WTC11 (cell line): Measurements from ENCODE around the gene ZNF423. TPM values are rescaled to one million over a fixed set of nuclear protein-coding genes. Genes with fewer than 3 reads are reported as not detected.

ENCODE experiments used
- ATAC-seq: fragments of 200-7000 bp; cut with Tn5 transposase; 2 replicates; pipeline ENCODE4 v1.10.0; 2021; ENCODE audit warnings: mild to moderate bottlenecking, moderate library complexity
- CTCF ChIA-PET: fragments of 300-600 bp; sonication (Branson Sonifier 250); formaldehyde crosslinking; loops from one replicate; lab custom pipeline; 2021; ENCODE audit warnings: antibody characterized with exemption; lab: Charles Lee
- POLR2A ChIA-PET: fragments of 350-600 bp; sonication (Branson Sonifier 250); formaldehyde crosslinking; loops from one replicate; lab custom pipeline; 2021; ENCODE audit warnings: antibody characterized with exemption; lab: Charles Lee
- DNase-seq: peaks from one replicate; pipeline ENCODE4 v3.0.0; 2021; ENCODE audit warnings: low spot score
- H3K27ac Mint-ChIP-seq: 2 replicates; pipeline ENCODE4 v1.8.0; 2021; ENCODE audit warnings: mixed read lengths
- H3K27me3 Mint-ChIP-seq: 2 replicates; pipeline ENCODE4 v1.8.0; 2021; ENCODE audit warnings: low read depth, mild to moderate bottlenecking, moderate library complexity, mixed read lengths
- H3K36me3 Mint-ChIP-seq: 2 replicates; pipeline ENCODE4 v1.8.0; 2021; ENCODE audit warnings: mixed read lengths
- H3K4me1 Mint-ChIP-seq: 2 replicates; pipeline ENCODE4 v1.8.0; 2022; ENCODE audit warnings: mixed read lengths
- H3K4me3 Mint-ChIP-seq: 2 replicates; pipeline ENCODE4 v1.8.0; 2021; ENCODE audit warnings: mild to moderate bottlenecking, moderate library complexity, mixed read lengths
- H3K9me3 Mint-ChIP-seq: 2 replicates; pipeline ENCODE4 v1.8.0; 2021; ENCODE audit warnings: mixed read lengths
- AFF4 ChIP-seq: sonication (generic); formaldehyde crosslinking; IDR thresholded peaks from 2 replicates; pipeline ENCODE4 v1.8.1; 2023; ENCODE audit warnings: mild to moderate bottlenecking, missing genetic modification reagents, borderline replicate concordance
- CREB1 ChIP-seq: sonication (generic); formaldehyde crosslinking; IDR thresholded peaks from 2 replicates; pipeline ENCODE4 v1.8.0; 2023; ENCODE audit warnings: mild to moderate bottlenecking, missing genetic modification reagents
- EMX1 ChIP-seq: fragments of 250-450 bp; sonication (Bioruptor Pico); IDR thresholded peaks from 2 replicates; pipeline ENCODE4 v1.8.0; 2021; ENCODE audit warnings: mild to moderate bottlenecking
- ESRRA ChIP-seq: sonication (generic); formaldehyde crosslinking; IDR thresholded peaks from 2 replicates; pipeline ENCODE4 v1.8.1; 2022; ENCODE audit warnings: mild to moderate bottlenecking, missing genetic modification reagents, borderline replicate concordance
- FOXJ3 ChIP-seq: sonication (generic); formaldehyde crosslinking; IDR thresholded peaks from 2 replicates; pipeline ENCODE4 v1.9.0; 2021; ENCODE audit warnings: missing genetic modification reagents, mild to moderate bottlenecking, borderline replicate concordance
- GTF2I ChIP-seq: fragments of 250-450 bp; sonication (Bioruptor Pico); conservative IDR thresholded peaks from 2 replicates; pipeline ENCODE4 v1.4.0; 2021; ENCODE audit warnings: mild to moderate bottlenecking
- HMGXB4 ChIP-seq: sonication (generic); formaldehyde crosslinking; IDR thresholded peaks from 2 replicates; pipeline ENCODE4 v1.8.1; 2023; ENCODE audit warnings: mild to moderate bottlenecking, moderate library complexity, missing genetic modification reagents
- KAT7 ChIP-seq: sonication (generic); formaldehyde crosslinking; IDR thresholded peaks from 2 replicates; pipeline ENCODE4 v1.8.1; 2023; ENCODE audit warnings: missing genetic modification reagents, mild to moderate bottlenecking, borderline replicate concordance
- NFYB ChIP-seq: sonication (generic); formaldehyde crosslinking; conservative IDR thresholded peaks from 2 replicates; pipeline ENCODE4 v1.8.0; 2022; ENCODE audit warnings: low read depth, missing genetic modification reagents
- PRRX2 ChIP-seq: fragments of 250-450 bp; sonication (Bioruptor Pico); IDR thresholded peaks from 2 replicates; pipeline ENCODE4 v1.8.0; 2021; ENCODE audit warnings: mild to moderate bottlenecking
- SMAD3 ChIP-seq: sonication (generic); formaldehyde crosslinking; IDR thresholded peaks from 2 replicates; pipeline ENCODE4 v1.8.0; 2022; ENCODE audit warnings: missing genetic modification reagents, mild to moderate bottlenecking, borderline replicate concordance
- ZNF138 ChIP-seq: sonication (generic); formaldehyde crosslinking; conservative IDR thresholded peaks from 2 replicates; pipeline ENCODE4 v1.8.1; 2022; ENCODE audit warnings: mild to moderate bottlenecking, moderate library complexity, missing genetic modification reagents
- ZNF232 ChIP-seq: sonication (generic); formaldehyde crosslinking; IDR thresholded peaks from 2 replicates; pipeline ENCODE4 v1.8.0; 2022; ENCODE audit warnings: mild to moderate bottlenecking, missing genetic modification reagents
- ZNF263 ChIP-seq: sonication (generic); formaldehyde crosslinking; IDR thresholded peaks from 2 replicates; pipeline ENCODE4 v1.8.1; 2022; ENCODE audit warnings: low read depth, mild to moderate bottlenecking, moderate library complexity, missing genetic modification reagents
- ZNF317 ChIP-seq: sonication (generic); formaldehyde crosslinking; IDR thresholded peaks from 2 replicates; pipeline ENCODE4 v1.8.1; 2023; ENCODE audit warnings: low read depth, mild to moderate bottlenecking, moderate library complexity, missing genetic modification reagents, borderline replicate concordance
- total RNA-seq: library from RNA; stranded (reverse); gene quantifications from 3 replicates; pipeline ENCODE4 v1.2.3, GENCODE V29; 2021
- TF ChIP-seq, protein P1 (sequence below): fragments of 250-450 bp; sonication (Bioruptor Pico); IDR thresholded peaks from 2 replicates; pipeline ENCODE4 v2.1.2; 2022; ENCODE audit warnings: mild to moderate bottlenecking, moderate library complexity
- TF ChIP-seq, protein P2 (sequence below): sonication (generic); formaldehyde crosslinking; IDR thresholded peaks from 2 replicates; pipeline ENCODE4 v1.8.1; 2023; ENCODE audit warnings: mild to moderate bottlenecking, missing genetic modification reagents
- TF ChIP-seq, protein P3 (sequence below): sonication (generic); formaldehyde crosslinking; IDR thresholded peaks from 2 replicates; pipeline ENCODE4 v1.8.1; 2023; ENCODE audit warnings: mild to moderate bottlenecking, missing genetic modification reagents
- TF ChIP-seq, protein P4 (sequence below): sonication (generic); formaldehyde crosslinking; IDR thresholded peaks from 2 replicates; pipeline ENCODE4 v1.8.0; 2023; ENCODE audit warnings: mild to moderate bottlenecking, missing genetic modification reagents

ZNF423 gene
- total RNA-seq, 1 experiment from 2014 or later, result 38.8 TPM

- TF ChIP-seq ZNF263 (CRISPR knock-in tag) (no peak), HMGXB4 (CRISPR knock-in tag) (no peak), PRRX2 (no peak), ESRRA (no peak)
- TF ChIP-seq, protein P1, sequence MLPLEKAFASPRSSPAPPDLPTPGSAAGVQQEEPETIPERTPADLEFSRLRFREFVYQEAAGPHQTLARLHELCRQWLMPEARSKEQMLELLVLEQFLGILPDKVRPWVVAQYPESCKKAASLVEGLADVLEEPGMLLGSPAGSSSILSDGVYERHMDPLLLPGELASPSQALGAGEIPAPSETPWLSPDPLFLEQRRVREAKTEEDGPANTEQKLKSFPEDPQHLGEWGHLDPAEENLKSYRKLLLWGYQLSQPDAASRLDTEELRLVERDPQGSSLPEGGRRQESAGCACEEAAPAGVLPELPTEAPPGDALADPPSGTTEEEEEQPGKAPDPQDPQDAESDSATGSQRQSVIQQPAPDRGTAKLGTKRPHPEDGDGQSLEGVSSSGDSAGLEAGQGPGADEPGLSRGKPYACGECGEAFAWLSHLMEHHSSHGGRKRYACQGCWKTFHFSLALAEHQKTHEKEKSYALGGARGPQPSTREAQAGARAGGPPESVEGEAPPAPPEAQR (CRISPR knock-in tag), result no peak
These were observed 307.5 kb downstream of the ZNF423 start (continued) for GRCh38 chr16:49548325-49548970.

GRCh38 chr16:49547448-49547847, 308.5 kb downstream of the ZNF423 start:
- H3K9me3 Mint-ChIP-seq, result no peaks in the 10 kb centered on the region
- ATAC-seq (no peak), DNase-seq (no peak)
- POLR2A ChIA-PET, result interaction anchor here (1.0 kb wide), 1 partner anchor 9 kb away, joined by 3 read pairs; no protein-coding TSS in a partner anchor
- no peak overlapping the region for H3K27ac Mint-ChIP-seq
- CTCF ChIA-PET, result interaction anchor here (2.5 to 5.0 kb wide), 2 partner anchors 9 to 46 kb away, joined by 16 to 24 read pairs; no protein-coding TSS in a partner anchor
- H3K36me3 Mint-ChIP-seq, result no peaks in the 10 kb centered on the region
- no peaks in the 10 kb centered on the region for H3K27me3 Mint-ChIP-seq
- H3K4me1 Mint-ChIP-seq, result peaks cover 61% of the 10 kb centered on the region
- no peak overlapping the region for H3K4me3 Mint-ChIP-seq
- no peak for TF ChIP-seq FOXJ3 (CRISPR knock-in tag)
- TF ChIP-seq KAT7 (CRISPR knock-in tag), result no peak
- TF ChIP-seq ZNF232 (CRISPR knock-in tag), result no peak
- TF ChIP-seq AFF4 (CRISPR knock-in tag), result no peak
- no peak for TF ChIP-seq NFYB (CRISPR knock-in tag)
- no peak for TF ChIP-seq EMX1 (CRISPR knock-in tag)
- TF ChIP-seq CREB1, result no peak
- TF ChIP-seq, protein P2, sequence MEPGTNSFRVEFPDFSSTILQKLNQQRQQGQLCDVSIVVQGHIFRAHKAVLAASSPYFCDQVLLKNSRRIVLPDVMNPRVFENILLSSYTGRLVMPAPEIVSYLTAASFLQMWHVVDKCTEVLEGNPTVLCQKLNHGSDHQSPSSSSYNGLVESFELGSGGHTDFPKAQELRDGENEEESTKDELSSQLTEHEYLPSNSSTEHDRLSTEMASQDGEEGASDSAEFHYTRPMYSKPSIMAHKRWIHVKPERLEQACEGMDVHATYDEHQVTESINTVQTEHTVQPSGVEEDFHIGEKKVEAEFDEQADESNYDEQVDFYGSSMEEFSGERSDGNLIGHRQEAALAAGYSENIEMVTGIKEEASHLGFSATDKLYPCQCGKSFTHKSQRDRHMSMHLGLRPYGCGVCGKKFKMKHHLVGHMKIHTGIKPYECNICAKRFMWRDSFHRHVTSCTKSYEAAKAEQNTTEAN (CRISPR knock-in tag), result no peak
- no peak for TF ChIP-seq ZNF317 (CRISPR knock-in tag)
- TF ChIP-seq, protein P3, sequence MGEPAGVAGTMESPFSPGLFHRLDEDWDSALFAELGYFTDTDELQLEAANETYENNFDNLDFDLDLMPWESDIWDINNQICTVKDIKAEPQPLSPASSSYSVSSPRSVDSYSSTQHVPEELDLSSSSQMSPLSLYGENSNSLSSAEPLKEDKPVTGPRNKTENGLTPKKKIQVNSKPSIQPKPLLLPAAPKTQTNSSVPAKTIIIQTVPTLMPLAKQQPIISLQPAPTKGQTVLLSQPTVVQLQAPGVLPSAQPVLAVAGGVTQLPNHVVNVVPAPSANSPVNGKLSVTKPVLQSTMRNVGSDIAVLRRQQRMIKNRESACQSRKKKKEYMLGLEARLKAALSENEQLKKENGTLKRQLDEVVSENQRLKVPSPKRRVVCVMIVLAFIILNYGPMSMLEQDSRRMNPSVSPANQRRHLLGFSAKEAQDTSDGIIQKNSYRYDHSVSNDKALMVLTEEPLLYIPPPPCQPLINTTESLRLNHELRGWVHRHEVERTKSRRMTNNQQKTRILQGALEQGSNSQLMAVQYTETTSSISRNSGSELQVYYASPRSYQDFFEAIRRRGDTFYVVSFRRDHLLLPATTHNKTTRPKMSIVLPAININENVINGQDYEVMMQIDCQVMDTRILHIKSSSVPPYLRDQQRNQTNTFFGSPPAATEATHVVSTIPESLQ (CRISPR knock-in tag), result no peak
- TF ChIP-seq, protein P4, sequence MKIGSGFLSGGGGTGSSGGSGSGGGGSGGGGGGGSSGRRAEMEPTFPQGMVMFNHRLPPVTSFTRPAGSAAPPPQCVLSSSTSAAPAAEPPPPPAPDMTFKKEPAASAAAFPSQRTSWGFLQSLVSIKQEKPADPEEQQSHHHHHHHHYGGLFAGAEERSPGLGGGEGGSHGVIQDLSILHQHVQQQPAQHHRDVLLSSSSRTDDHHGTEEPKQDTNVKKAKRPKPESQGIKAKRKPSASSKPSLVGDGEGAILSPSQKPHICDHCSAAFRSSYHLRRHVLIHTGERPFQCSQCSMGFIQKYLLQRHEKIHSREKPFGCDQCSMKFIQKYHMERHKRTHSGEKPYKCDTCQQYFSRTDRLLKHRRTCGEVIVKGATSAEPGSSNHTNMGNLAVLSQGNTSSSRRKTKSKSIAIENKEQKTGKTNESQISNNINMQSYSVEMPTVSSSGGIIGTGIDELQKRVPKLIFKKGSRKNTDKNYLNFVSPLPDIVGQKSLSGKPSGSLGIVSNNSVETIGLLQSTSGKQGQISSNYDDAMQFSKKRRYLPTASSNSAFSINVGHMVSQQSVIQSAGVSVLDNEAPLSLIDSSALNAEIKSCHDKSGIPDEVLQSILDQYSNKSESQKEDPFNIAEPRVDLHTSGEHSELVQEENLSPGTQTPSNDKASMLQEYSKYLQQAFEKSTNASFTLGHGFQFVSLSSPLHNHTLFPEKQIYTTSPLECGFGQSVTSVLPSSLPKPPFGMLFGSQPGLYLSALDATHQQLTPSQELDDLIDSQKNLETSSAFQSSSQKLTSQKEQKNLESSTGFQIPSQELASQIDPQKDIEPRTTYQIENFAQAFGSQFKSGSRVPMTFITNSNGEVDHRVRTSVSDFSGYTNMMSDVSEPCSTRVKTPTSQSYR (CRISPR knock-in tag), result no peak
- no peak for TF ChIP-seq ZNF138 (CRISPR knock-in tag)
- no peak for TF ChIP-seq SMAD3
- no peak for TF ChIP-seq GTF2I (CRISPR knock-in tag)
